ENCODE results near the gene KLHL29. TPM values are rescaled to one million over a fixed set of nuclear protein-coding genes. Genes with fewer than 3 reads are reported as not detected.
A peak's percentile ranks its signal among the peaks of the same experiment; 100 is the strongest.
"Not testable (repeated sequence)": the region's sequence is repeated elsewhere in the genome, so short reads cannot be mapped to it uniquely, and the experiment has no call there.

Gene KLHL29
- polyA plus RNA-seq (ENCODE audit: insufficient read length in 3 of 3) = 1 to 10 TPM; 8.5 to 10.0 (median 8.8) TPM

GRCh38 chr2:23384551-23385343, at the start of gene KLHL29:
KLHL29 (plus strand) TSS chr2:23385179; CDS start chr2:23562197, 177,018 bp downstream.
- no peak for DNase-seq (ENCODE audit: low read depth in 3 of 3, low spot score in 2 of 3)

- DNase-seq (ENCODE audit: low read depth in 3 of 3, low spot score in 2 of 3) = no peak
These were observed 49.4 kb upstream of the KLHL29 start for GRCh38 chr2:23335550-23335949.

GRCh38 chr2:23342075-23342474, 42.9 kb upstream of the KLHL29 start:
- no peak for DNase-seq (ENCODE audit: low read depth in 3 of 3, low spot score in 2 of 3)

GRCh38 chr2:23346029-23346428, 39.0 kb upstream of the KLHL29 start:
- no peak for DNase-seq (ENCODE audit: low read depth in 3 of 3, low spot score in 2 of 3)

DNA sequence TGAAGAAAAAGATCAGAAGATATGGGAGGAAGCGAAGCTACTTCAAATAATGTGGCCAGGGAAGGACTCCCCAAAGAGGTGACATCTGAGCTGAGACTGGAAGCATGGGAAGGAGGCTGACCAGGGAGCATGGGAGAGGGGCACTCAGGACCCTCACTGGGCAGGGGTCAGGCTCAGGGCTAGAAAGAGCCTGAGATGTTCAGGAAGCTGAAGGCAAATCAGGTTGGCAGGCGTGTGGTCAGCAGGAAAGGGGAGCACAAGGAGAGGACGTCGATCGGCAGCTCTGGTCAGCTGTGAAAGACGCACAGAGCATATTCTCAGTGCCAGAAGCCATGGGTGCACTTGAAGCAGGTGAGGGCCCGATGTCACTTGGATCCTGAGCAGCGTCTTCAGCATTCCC, 38.2 kb upstream of the KLHL29 start:
- no peak for DNase-seq (ENCODE audit: low read depth in 3 of 3, low spot score in 2 of 3)

DNA sequence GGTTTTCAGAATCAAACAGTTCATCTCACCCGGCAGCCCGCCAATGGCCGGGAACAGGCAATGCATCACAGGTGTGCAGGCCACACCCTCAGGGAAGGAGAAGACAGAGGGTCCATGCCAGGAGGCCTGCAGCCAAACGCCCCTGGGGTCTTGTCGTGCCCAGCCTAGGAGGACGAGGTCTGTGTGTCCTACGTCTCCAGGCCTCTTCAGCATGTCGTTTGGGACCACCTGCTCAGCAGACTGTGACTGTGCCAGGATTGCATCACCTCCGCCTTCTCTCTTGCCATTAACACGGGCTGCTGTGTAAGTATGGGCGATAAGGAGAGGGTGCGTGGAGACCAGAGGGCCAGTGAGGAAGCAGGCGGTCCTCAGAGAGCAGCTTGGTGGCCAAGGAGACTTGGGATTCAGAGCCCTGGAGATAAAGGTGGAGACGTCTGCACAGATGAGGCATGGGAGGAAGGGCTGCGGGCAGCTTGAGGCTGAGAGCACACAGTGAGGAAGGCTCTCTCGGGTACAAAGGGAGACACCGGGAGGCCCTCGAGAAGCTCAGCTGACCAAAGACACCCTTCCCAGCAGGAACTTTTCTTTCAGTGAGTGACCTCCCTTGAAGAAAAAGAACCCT, 37.4 kb upstream of the KLHL29 start:
- no peak for DNase-seq (ENCODE audit: low read depth in 3 of 3, low spot score in 2 of 3)

GRCh38 chr2:23348093-23348481, 36.9 kb upstream of the KLHL29 start:
- not testable (repeated sequence) for DNase-seq (ENCODE audit: low read depth in 3 of 3, low spot score in 2 of 3)

GRCh38 chr2:23349508-23349907, 35.5 kb upstream of the KLHL29 start:
- DNase-seq (ENCODE audit: low read depth in 3 of 3, low spot score in 2 of 3) = no peak

DNA sequence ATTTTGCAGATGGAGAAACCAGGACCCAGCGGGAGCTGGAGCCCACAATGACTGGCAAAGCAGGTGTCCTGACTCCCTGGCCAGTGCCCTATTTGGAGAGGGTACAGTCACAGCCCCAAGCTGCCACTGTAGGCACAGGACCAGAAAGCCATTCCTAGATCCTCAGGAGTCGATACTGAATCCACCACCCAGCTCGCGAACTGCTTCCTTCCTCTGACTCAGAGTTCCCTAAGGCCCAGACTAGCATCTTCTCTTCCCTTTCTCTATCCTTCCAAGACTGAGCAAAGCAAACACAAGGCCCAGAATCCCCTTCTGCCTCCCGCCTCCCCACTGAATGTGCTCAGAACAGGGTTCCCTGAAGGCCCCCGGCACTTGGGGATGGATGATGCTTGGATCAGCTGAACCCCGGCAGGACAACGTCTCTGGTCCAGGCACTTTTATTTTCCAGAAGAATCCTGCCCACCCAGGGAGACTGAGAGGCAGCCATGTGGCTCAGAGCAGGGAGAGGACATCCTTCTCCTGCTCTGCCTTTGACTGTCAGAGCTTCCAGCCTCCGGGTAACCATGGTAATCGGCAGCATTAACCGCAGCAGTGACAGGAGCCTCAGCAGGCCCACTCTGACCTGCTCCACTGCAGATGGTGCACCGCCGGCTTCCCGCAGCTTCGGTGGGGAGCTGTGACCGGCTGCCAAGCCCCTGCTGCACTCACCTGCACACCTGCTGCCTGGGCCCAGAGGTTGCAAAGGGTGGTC, 34.8 kb upstream of the KLHL29 start:
- DNase-seq (ENCODE audit: low read depth in 3 of 3, low spot score in 2 of 3) = no peak

DNA sequence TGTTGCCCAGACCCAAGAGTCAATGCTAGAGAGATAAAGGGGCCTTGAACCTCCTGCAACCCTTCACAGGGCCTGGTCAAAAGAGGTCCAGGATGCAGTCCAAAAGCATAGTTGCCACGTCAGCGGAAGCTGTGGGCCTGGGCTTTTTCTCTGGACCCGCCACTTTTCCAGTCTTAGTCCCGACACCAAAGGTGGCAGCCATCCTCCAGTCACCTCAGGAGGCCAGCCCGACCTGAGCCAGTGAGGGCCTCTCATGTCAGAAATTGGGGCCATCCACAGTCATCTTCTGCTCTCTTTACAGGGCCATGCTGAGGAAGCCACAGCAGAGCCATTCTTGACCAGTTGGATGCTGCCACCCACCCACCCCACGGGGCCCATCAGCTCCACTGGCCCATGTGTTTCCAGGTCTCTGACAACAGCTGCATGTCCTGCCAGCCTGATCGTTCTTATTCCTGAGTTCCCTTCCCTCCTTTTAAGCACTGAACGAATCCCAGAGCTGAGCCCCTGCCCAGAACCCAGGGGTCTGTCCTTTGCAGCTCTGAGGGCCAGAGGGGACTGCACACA, 34.1 kb upstream of the KLHL29 start:
- DNase-seq (ENCODE audit: low read depth in 3 of 3, low spot score in 2 of 3) = no peak

DNA sequence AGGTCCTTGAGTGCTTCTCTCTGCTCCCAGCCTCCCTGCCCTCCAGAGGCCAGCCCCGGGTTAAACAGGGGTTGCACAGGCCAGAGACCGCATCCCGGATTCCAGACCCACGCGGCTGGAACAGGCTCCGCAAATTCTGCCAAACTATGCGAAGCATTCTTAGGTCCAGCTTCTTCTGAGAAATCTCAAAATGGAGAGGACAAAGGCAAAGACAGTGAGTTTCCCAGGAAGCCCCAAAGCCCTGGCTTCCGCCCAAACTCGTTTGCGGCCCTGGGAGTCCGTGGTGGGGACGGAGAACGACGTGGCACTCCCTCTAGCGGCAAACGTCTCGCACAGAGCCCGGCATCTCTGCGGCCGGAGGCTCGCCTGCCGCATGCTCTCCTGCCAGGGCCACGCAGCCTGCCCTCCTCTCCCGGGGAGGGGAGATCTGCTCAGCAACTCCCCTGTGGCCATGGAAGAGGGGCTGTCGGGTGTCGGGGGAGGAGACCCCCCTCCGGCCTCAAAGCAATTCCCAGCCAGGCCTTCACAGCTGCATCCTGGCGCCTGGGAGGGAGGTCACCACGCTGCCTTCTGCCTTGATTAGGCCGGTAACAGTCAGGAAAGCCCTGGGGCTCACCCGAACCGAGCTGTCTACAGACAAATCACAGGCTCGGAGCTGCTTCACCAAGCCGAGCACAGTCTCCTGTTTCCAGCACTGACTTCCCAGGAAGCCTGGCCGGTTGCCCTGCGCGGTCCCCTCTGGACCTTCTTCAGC, 33.4 kb upstream of the KLHL29 start:
- DNase-seq (ENCODE audit: low read depth in 3 of 3, low spot score in 2 of 3) = peak; percentile 67 to 81 (median 78)

DNA sequence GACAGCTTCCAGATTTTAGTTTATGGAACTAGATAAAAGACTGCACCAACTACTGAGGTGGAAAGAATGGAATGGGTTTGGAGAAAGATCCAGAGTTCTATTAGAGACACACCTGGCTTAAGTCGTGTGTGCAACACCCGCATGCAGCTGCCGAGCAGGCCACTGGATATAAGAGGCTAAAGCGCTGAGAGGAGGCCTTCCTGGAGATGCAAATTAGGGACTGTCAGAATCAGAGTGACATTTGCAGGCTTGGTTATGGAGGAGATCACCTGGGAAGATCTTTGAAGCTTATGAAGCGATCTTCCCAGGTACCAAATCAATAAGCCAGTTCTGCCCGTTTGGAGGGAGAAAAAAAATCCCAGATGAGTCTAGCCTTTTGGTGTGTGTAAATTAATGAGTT, 30.4 kb upstream of the KLHL29 start:
- DNase-seq (ENCODE audit: low read depth in 3 of 3, low spot score in 2 of 3) = no peak

- no peak for DNase-seq (ENCODE audit: low read depth in 3 of 3, low spot score in 2 of 3)
These were observed 30.0 kb upstream of the KLHL29 start for GRCh38 chr2:23355001-23355400.

- no peak for DNase-seq (ENCODE audit: low read depth in 3 of 3, low spot score in 2 of 3)
These were observed 28.3 kb upstream of the KLHL29 start for GRCh38 chr2:23356711-23357110.

GRCh38 chr2:23359631-23360567, 25.1 kb upstream of the KLHL29 start:
- no peak for DNase-seq (ENCODE audit: low read depth in 3 of 3, low spot score in 2 of 3)

- no peak for DNase-seq (ENCODE audit: low read depth in 3 of 3, low spot score in 2 of 3)
These were observed 24.3 kb upstream of the KLHL29 start for GRCh38 chr2:23360571-23361125.

- no peak for DNase-seq (ENCODE audit: low read depth in 3 of 3, low spot score in 2 of 3)
These were observed 23.8 kb upstream of the KLHL29 start for GRCh38 chr2:23361152-23361551.

GRCh38 chr2:23363268-23363667, 21.7 kb upstream of the KLHL29 start:
- DNase-seq (ENCODE audit: low read depth in 3 of 3, low spot score in 2 of 3) = no peak

GRCh38 chr2:23363831-23364230, 21.1 kb upstream of the KLHL29 start:
- no peak for DNase-seq (ENCODE audit: low read depth in 3 of 3, low spot score in 2 of 3)

Data from right renal cortex interstitium (tissue), 3 donors.